HCEC 1CT (cell line): ENCODE results near the gene TBL1X.
"Not testable (repeated sequence)": the region's sequence is repeated elsewhere in the genome, so short reads cannot be mapped to it uniquely, and the experiment has no call there.

Experiments used
- DNase-seq: peaks from one replicate; pipeline ENCODE4 v3.0.0-alpha.2; 2017

The TBL1X gene

DNA sequence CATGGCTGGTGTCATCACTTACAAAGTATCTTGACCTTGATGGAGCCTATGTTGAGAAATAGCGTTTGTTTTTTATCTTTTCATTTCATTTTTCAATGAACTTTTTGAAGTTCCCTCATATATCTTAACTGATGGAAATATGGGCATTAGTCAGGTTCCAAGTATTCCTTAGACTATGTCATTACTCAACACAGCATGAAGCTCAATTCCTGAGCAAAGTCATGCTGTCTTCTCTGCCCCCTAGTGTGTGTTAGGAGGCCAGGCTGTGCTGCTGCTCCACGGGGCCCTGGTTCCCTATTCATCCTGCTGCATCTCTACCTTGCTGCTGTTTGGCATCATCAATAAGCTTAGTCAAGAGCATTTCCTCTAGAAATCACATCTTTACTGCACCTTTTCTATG lies 259.9 kb downstream of the TBL1X start:
- DNase-seq, result peak; percentile 12

DNA sequence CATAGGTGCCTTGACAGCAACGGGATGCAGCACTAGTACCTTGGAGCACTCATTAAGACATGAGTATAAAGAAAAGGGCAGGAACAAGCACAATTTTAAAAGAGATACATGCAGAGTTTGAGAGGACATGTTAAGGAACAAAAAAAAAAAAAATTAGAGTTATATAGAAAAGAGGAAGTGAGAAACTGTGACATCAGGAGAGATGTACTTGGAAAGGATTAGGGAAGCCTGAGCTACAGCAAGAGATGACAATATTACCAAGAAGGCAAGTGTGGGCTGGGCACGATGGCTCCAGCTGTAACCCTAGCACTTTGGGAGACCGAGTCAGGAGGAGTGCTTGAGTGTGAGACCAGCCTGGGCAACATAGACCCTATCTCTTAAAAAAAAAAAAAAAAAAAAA lies 263.4 kb downstream of the TBL1X start:
- DNase-seq, result no peak

- no peak for DNase-seq
Observed at GRCh38 chrX:9729171-9729885, 264.5 kb downstream of the TBL1X start.

DNA sequence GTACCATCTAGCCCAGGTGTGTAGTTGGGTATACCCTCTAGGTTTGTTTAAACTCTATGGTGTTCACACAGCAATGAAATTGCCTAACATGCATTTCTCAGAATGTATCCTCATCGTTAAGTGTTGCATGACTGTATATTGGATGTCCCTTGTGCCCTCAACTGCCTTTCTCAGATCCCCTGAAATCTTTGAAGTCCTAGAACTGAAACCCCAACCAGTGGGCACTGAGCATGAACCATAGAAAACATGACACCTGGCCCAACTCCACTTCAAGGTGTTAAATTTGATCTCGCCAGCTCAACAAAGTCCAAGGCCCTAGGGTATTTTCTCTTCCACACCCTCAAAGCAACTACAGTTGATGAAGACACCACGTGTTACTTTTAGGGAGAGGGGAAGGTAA lies 265.2 kb downstream of the TBL1X start:
- DNase-seq, result no peak

GRCh38 chrX:9730752-9731151 lies 265.9 kb downstream of the TBL1X start:
- no peak for DNase-seq

DNA sequence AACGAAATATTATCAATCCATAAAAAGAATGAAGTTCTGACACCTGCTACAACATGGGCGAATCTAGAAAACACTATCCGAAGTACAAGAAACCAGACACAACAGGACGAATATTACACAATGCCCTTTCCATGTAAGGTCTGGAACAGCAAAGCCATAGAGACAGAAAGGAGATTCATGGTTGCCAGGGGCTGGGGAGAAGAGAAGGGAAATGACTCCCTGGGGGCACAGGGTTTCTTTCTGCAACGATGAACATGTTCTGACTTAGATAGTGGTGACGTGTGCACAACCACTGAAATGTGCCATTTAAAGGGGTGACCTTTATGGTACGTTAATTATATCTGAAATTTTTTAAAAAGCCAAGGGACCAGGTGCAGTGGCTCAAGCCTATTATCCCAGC lies 272.5 kb downstream of the TBL1X start:
- no peak for DNase-seq

GRCh38 chrX:9738151-9738550 lies 273.3 kb downstream of the TBL1X start:
- DNase-seq, result no peak

- no peak for DNase-seq
Observed at GRCh38 chrX:9739130-9739529, 274.3 kb downstream of the TBL1X start.

DNA sequence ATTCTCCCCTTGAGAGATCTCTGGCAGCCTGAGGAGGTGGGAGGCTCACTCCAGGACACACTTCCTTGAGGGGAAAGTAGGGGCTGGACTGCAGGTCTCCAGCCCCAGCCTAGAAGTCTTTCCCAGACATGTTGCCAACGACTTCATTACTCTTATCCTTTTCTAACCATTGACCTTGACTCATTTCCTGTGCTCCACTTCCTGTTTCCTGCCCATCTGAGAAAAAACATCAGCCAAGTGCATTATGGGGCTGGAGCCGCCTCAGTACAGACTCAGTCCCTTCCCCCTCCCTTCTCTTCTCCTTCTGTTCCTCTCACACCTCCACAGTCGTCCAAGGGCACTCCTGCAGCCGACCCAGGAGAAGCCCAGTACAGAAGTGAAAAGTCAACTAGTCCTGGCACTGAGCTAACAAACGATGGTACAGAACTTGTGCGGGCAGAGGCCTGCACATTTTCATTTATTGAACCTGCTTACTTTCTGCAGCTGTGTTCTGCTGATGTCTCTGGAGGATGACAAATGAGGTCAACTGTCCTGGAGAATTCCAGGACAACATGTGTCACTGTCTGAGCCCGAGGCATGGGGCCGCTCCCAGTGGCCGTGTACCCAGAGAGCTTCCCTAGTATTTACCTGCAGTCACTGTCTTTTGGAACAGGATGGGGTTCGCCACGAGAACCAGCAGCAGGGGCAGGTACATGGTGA lies 280.7 kb downstream of the TBL1X start:
- DNase-seq, result no peak

DNA sequence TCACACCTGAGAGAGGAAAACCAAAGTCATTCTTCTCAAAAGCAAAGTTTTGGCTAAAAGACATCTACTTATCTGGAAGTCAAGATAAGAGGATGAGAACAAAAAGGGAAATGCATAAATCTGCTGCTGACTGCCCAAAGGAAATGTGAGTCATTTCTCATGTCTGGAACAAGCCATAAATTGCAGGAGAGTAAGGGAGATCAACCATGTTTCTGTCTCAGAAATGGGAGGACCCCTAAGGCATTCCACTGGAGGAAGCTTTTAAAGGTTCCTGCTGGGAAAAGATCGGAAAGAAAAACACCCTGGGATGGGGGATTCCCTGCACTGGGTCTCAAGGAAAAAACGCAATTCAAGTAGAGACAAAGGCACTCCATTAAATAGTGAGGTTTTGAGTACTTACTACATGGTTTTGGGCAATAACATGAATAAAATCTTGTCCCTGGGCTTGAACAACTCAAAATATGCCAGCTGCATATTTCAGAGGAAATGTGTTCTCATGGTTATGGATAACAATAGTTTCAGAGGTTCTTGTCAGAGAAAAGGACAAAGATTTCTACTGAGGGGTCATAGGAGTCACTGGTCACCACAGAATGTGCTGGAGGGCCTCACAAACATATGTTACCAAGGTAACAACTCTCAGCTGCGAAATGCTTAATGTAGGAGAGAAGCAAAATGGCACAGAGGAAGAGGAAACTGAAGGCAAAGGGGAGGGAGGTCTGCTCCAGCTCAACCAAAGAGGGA lies 281.5 kb downstream of the TBL1X start:
- DNase-seq, result peak; percentile 19

- no peak for DNase-seq
Observed at GRCh38 chrX:9747644-9748043, 282.8 kb downstream of the TBL1X start.

- no peak for DNase-seq
Observed at GRCh38 chrX:9749146-9749692, 284.4 kb downstream of the TBL1X start.

DNA sequence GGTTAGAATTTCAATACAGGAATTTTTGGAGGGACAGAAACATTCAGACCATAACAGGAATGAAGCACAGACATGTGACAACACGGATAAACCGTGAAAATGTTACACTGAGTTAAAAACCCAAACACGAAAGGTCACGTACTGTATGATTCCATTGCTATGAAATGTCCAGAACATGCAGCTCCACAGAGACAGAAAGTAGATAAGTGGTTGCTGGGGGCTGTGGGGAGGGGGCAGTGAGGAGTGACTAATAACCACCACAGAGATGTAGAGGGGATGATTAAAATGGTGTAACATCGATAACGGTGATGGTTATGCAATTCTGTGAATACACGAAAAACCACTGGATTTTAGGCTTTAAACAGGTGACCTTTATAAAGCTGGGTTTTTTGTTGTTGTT lies 292.5 kb downstream of the TBL1X start:
- no peak for DNase-seq

GRCh38 chrX:9758021-9758638 lies 293.3 kb downstream of the TBL1X start:
- DNase-seq, result no peak

DNA sequence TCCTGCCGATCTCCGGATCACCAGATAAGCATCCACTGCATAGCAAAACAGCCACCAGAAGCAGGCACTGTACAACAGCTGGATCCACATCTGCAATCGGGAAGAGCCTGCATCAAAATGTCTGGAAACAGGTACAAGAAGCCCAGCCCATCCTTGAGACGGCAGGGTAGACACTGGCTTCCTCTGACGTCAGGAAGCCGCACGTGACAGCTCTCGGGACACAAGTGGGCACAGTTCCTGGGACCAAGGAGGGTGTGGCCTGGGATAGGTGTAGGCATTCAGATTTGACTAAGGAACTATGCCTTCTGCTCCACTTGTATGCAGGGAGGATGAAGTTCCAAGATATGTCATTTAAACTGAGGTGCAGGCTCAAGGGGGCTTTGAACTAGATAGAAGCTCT lies 294.5 kb downstream of the TBL1X start:
- DNase-seq, result no peak

DNA sequence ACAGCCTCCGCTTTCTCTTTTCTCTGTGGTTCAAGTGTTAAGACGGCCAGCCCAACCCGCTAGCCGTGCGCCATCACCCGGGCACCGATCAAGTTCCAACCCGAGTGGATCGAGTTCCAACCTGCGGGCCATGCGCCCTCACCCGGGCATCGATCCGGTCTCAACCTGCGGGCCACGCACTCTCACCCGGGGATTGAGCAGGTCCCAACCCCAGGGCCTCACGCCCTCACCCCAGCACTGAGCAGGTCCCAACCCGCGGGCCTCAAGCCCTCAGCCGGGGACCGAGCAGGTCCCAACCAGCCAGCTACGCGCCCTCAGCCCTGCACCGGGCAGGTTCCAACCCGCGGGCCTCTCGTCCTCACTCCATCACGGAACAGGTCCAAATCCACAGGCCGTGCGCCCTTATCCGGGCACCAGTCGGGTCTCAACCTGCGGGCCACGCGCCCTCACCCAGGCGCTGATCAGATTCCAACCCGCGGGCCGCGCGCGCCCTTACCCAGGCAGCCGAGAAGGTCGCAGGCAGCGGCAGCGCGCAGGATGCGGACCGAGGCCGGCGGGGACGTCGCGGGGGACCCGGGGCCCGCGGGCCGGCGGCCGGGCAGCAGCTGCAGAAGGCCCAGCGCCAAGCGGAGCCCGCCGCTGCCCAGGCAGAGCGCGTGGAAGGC lies 300.3 kb downstream of the TBL1X start:
- no peak for DNase-seq

GRCh38 chrX:9765737-9766097 lies 300.9 kb downstream of the TBL1X start, which contains the start of gene GPR143:
Gene GPR143 (minus strand): TSS chrX:9765847. CDS start chrX:9765817, 30 bp downstream.
- no peak for DNase-seq

DNA sequence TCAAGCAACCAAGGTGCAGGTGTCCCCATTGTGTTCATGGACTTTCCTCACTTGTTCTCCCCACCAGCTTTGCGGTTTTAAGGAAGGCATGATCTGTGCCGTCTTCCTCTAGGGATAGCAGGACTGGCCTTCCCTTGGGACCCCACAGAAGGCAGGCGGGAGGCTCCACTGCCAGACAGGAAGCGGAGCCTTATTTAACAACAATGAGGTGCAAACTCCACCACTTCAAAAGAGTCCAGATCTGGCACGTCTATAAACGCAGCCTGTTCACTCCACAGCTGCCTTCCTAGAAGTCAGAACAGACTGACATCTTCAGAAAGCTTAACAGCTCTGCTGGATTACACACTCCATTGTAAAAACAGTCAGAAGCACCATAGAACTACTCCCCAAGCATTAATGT lies 302.5 kb downstream of the TBL1X start:
- no peak for DNase-seq

DNA sequence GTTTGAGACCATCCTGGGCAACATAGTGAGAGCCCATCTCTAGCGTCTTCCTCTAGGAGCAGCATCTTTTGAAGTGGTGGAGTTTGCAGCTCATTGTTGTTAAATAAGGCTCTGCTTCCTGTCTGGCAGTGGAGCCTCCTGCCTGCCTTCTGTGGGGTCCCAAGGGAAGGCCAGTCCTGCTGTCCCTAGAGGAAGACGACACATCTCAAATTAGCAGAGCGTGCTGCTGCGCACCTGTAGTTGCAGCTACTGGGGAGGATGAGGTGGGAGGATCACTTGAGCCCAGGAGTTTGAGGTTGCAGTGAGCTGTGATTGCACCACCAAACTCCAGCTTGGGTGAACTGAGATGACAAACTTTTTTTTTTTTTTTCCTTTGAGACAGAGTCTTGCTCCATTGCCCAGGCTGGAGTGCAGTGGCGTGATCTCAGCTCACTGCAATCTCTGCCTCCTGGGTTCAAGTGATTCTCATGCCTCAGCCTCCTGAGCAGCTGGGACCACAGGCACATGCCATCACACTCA lies 303.5 kb downstream of the TBL1X start:
- DNase-seq, result not testable (repeated sequence)

DNA sequence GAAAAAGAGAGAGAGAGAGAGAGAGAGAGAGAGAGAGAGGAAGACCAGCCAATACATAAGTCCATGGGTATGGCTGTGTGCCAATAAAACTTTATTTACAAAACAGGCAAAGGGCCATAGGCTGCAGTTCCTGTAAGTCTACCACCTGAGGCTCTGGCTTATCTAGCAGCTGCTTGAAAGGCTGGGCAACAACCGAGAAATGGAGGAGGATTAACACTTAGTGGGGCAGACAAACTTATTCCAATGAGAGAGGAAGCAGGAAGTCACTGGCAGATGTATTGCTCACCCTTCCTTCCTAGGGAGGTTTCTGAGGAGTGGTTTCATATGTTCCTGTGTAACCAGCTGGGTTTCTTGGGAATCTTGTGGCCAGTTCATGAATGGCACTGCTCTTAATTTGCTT lies 305.5 kb downstream of the TBL1X start:
- DNase-seq, result no peak

- no peak for DNase-seq
Observed at GRCh38 chrX:9772943-9773342, 308.1 kb downstream of the TBL1X start.

GRCh38 chrX:9775930-9776329 lies 311.1 kb downstream of the TBL1X start:
- no peak for DNase-seq
